ENCODE data around the gene ANKRD44. TPM values are rescaled to one million over a fixed set of nuclear protein-coding genes. Genes with fewer than 3 reads are reported as not detected.

Gene ANKRD44
- total RNA-seq, 1 donor from 2014 or later: 21.4 TPM

DNA sequence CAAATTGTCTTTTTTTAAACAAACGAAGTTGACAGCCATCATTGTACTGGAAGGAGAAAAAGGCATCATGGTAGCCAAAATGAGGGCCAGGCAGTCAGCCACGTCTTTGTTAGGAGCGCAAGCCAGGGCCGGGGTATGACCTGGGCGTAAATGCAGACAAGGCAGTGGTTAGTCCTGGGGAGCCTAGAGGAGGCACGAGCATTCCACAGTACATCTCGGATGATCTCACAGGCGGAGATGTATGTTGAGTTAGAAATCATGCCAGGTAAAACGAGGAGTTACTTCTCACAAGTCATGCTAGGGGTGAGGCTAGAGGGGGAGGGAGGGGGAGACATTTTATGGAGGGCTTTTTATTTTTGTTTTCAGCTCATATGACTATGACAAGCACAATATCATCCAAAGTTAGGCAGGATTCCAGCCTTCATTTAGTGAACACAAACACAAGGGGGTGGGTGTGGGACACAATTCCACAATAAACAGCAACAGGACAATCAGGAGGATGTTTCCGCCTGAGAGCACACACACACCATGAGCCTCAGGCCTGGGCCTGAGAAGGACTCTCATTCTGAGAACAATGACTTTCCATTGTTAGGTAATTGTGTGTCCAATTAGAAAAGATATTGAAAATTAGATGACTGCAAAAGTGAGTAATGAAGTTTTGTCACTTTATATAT lies 319.7 kb downstream of the ANKRD44 start:
- peaks cover 10% of the 10 kb centered on the region for H3K36me3 Mint-ChIP-seq (ENCODE audit: low read depth)
- peaks cover 23% of the 10 kb centered on the region for H3K4me1 Mint-ChIP-seq (ENCODE audit: low read depth)
- no peaks in the 10 kb centered on the region for H3K27me3 Mint-ChIP-seq (ENCODE audit: low read depth)
- no peaks in the 10 kb centered on the region for H3K9me3 Mint-ChIP-seq (ENCODE audit: low read depth)
- H3K27ac Mint-ChIP-seq (ENCODE audit: unreplicated experiment): no peak overlapping the region
- TF ChIP-seq, protein P1, sequence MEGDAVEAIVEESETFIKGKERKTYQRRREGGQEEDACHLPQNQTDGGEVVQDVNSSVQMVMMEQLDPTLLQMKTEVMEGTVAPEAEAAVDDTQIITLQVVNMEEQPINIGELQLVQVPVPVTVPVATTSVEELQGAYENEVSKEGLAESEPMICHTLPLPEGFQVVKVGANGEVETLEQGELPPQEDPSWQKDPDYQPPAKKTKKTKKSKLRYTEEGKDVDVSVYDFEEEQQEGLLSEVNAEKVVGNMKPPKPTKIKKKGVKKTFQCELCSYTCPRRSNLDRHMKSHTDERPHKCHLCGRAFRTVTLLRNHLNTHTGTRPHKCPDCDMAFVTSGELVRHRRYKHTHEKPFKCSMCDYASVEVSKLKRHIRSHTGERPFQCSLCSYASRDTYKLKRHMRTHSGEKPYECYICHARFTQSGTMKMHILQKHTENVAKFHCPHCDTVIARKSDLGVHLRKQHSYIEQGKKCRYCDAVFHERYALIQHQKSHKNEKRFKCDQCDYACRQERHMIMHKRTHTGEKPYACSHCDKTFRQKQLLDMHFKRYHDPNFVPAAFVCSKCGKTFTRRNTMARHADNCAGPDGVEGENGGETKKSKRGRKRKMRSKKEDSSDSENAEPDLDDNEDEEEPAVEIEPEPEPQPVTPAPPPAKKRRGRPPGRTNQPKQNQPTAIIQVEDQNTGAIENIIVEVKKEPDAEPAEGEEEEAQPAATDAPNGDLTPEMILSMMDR (IDR thresholded peaks at IDR 0.05): no peak
- DNase-seq (ENCODE audit: low spot score): no peak
- H3K4me3 Mint-ChIP-seq (ENCODE audit: unreplicated experiment): no peak overlapping the region

DNA sequence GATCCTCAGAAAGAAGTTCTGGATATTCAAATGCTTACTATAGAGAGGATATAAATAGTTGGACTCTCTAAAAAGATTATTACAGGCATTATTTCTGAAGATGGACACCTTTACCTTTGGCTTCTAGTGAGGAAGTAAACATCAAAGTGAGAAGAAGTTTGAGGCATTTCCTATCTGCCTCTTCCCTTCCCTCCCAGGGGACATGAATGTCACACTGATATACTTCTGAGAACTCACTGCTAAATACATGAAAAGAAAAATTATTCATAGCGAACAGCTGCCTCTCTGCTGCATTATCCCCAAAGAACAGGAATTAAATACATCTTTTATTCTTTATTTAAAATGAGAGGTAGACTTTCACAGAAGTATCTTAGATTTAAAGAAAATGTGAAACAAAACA lies 320.5 kb downstream of the ANKRD44 start:
- no peaks in the 10 kb centered on the region for H3K27me3 Mint-ChIP-seq (ENCODE audit: low read depth)
- TF ChIP-seq, protein P1 (IDR thresholded peaks at IDR 0.05): no peak
- no peaks in the 10 kb centered on the region for H3K9me3 Mint-ChIP-seq (ENCODE audit: low read depth)
- H3K27ac Mint-ChIP-seq (ENCODE audit: unreplicated experiment): no peak overlapping the region
- peaks cover 23% of the 10 kb centered on the region for H3K4me1 Mint-ChIP-seq (ENCODE audit: low read depth)
- H3K4me3 Mint-ChIP-seq (ENCODE audit: unreplicated experiment): no peak overlapping the region
- peaks cover 9% of the 10 kb centered on the region for H3K36me3 Mint-ChIP-seq (ENCODE audit: low read depth)
- no peak for DNase-seq (ENCODE audit: low spot score)

DNA sequence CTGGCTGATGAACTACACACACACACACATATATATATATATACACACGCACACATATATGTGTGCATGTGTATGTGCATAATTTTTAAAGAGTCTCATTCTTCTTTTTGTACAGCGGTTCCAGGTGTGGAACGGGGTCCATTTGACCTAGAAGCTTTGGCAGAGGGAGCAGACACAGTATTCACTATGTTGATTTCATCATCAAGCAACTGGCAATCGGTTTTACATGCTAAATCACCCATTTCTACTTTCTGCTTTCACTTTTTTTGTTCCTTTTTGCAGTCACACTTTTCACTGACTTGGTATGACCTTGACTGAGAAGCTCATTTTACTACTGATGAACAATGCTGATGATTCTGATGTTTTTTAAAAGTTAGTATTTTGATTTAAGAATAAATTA lies 321.1 kb downstream of the ANKRD44 start:
- Mint-ChIP-seq H3K4me3 (ENCODE audit: unreplicated experiment) (no peak overlapping the region), H3K36me3 (ENCODE audit: low read depth) (peaks cover 7% of the 10 kb centered on the region), H3K9me3 (ENCODE audit: low read depth) (no peaks in the 10 kb centered on the region), H3K4me1 (ENCODE audit: low read depth) (peaks cover 23% of the 10 kb centered on the region), H3K27ac (ENCODE audit: unreplicated experiment) (no peak overlapping the region), H3K27me3 (ENCODE audit: low read depth) (no peaks in the 10 kb centered on the region)
- DNase-seq (ENCODE audit: low spot score): no peak
- TF ChIP-seq, protein P1 (IDR thresholded peaks at IDR 0.05): no peak

DNA sequence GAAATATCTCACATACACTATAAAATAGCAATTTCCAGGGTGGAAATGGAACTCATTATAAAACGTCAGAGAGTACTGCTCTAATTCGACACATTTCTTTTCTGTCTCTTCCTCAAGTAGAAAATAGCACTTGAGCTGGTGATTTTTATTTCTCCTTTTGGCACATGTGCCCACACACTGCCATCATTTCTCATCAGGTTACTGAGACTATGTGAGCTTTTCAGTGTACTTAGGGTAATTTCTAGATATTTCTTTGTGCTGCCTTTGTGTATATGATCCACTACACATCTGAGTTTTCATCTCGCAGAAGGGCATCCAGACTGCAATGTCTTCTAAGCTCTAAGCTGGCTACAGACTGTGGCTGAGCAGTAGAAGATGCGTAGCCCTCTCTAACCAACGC lies 321.9 kb downstream of the ANKRD44 start:
- Mint-ChIP-seq H3K27me3 (ENCODE audit: low read depth) (no peaks in the 10 kb centered on the region), H3K9me3 (ENCODE audit: low read depth) (no peaks in the 10 kb centered on the region), H3K36me3 (ENCODE audit: low read depth) (peaks cover 5% of the 10 kb centered on the region), H3K4me1 (ENCODE audit: low read depth) (peaks cover 23% of the 10 kb centered on the region), H3K27ac (ENCODE audit: unreplicated experiment) (peak overlapping the region; percentile 96), H3K4me3 (ENCODE audit: unreplicated experiment) (peak overlapping the region; percentile 56)
- TF ChIP-seq, protein P1 (IDR thresholded peaks at IDR 0.05): no peak
- no peak for DNase-seq (ENCODE audit: low spot score)

DNA sequence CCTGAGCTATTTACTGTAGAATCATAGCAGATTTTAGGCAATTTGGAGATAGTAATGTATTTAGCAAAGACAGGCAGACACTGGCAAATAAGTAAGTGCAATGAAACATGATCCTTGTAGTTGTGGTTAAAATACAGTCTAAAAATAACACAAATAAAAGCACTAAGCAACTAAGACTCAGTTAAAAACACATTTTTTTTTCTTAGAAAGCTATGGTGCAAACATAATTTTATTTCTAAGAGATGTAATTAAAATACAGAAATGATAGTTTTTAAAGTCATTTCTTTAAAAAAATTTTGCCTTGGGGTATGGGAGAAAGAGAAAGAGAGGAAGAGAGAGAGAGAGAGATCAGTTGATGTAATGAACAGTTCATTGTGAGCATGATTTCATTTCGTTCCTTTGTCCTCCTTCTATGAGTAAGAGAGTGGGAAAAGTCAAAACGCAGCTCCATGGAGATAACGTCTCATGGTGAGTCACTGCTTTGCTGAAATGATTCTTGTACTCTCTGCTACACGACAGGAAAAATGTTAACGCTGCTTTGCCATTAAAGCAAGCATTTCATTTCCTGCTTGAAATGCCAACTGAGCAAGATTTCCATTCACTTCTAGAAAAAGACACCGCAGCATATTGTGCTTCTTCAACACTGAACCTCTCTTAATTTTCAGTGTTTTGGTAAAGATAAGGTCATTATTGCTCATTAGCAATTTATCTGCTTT lies 322.8 kb downstream of the ANKRD44 start:
- H3K4me1 Mint-ChIP-seq (ENCODE audit: low read depth): peaks cover 23% of the 10 kb centered on the region
- H3K9me3 Mint-ChIP-seq (ENCODE audit: low read depth): no peaks in the 10 kb centered on the region
- peak overlapping the region; percentile 56 for H3K4me3 Mint-ChIP-seq (ENCODE audit: unreplicated experiment)
- H3K36me3 Mint-ChIP-seq (ENCODE audit: low read depth): no peaks in the 10 kb centered on the region
- H3K27me3 Mint-ChIP-seq (ENCODE audit: low read depth): no peaks in the 10 kb centered on the region
- TF ChIP-seq, protein P1 (IDR thresholded peaks at IDR 0.05): no peak
- H3K27ac Mint-ChIP-seq (ENCODE audit: unreplicated experiment): peak overlapping the region; percentile 96
- DNase-seq (ENCODE audit: low spot score): no peak

Measured in chondrocyte (in vitro differentiated cells).